ENCODE data around the gene SUGCT. TPM values are rescaled to one million over a fixed set of nuclear protein-coding genes. Genes with fewer than 3 reads are reported as not detected.

The SUGCT gene
- total RNA-seq, 2 experiments from 2014 or later, result not detected

DNA sequence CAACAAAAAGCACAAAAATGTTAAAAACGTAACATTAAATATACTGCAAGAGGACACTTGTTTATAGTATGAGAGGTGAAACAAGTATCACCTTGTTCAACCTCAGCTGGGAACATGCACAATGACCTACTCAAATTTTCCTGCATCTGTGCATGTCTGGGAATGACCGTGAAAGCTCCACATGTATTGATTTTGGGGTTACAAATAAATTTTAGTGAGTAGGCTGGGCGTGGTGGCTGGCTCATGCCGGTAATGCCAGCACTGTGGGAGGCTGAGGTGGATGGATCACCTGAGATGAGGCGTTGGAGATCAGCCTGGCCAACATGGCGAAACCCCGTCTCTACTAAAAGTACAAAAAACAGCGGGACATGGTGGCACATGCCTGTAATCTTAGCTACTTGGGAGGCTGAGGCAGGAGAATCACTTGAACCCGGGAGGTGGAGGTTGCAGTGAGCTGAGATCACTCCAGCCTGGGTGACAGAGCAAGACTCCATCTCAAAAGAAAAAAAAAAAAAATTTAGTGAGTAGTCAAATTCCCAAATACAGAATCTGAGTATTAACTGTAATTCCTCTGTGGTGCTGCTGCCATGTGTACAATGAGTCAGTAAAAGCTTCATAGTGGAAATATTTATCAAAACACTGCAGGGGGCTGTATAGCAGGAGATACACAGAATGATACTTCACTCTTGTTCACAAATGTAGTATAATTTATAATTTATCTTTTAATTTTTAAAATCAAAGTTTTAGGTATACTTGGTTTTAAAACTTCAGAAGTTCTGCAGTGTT is 41.1 kb downstream of the SUGCT start:
- H2AFZ ChIP-seq (ENCODE audit: low read length), result no peak overlapping the region
- no TSS peak for BruUV-seq (replicated peaks)
- no peak for DNase-seq (ENCODE audit: low spot score)
- no peak overlapping the region for H3K27ac ChIP-seq (ENCODE audit: low read depth, low read length, poor library complexity, severe bottlenecking)
- H3K79me2 ChIP-seq (ENCODE audit: insufficient read depth, low read depth, low read length), result no peaks in the 10 kb centered on the region
- TF ChIP-seq, protein P1, sequence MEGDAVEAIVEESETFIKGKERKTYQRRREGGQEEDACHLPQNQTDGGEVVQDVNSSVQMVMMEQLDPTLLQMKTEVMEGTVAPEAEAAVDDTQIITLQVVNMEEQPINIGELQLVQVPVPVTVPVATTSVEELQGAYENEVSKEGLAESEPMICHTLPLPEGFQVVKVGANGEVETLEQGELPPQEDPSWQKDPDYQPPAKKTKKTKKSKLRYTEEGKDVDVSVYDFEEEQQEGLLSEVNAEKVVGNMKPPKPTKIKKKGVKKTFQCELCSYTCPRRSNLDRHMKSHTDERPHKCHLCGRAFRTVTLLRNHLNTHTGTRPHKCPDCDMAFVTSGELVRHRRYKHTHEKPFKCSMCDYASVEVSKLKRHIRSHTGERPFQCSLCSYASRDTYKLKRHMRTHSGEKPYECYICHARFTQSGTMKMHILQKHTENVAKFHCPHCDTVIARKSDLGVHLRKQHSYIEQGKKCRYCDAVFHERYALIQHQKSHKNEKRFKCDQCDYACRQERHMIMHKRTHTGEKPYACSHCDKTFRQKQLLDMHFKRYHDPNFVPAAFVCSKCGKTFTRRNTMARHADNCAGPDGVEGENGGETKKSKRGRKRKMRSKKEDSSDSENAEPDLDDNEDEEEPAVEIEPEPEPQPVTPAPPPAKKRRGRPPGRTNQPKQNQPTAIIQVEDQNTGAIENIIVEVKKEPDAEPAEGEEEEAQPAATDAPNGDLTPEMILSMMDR (conservative IDR thresholded peaks at IDR 0.05; ENCODE audit: low read length), result no peak
- no peak for TF ChIP-seq EZH2phosphoT487 (IDR thresholded peaks at IDR 0.05; ENCODE audit: borderline replicate concordance, low read depth, low read length)
- H3K9me2 ChIP-seq (ENCODE audit: insufficient read depth, low read length), result no peaks in the 10 kb centered on the region
- H3K4me2 ChIP-seq (ENCODE audit: low read length), result no peak overlapping the region
- no peaks in the 10 kb centered on the region for H4K20me1 ChIP-seq (ENCODE audit: insufficient read depth, low read length)
- H3K36me3 ChIP-seq (ENCODE audit: insufficient read depth, low read length), result no peaks in the 10 kb centered on the region
- ChIA-PET CTCF (ENCODE audit: unreplicated experiment) (no interaction called here), POLR2A (no interaction called here)
- H3K9me3 ChIP-seq (ENCODE audit: low read length), result no peaks in the 10 kb centered on the region
- intact Hi-C loops (cut with micrococcal nuclease; ENCODE audit: unreplicated experiment), result no loop called here
- H3K4me1 ChIP-seq (ENCODE audit: insufficient read depth, low read length, poor library complexity, severe bottlenecking), result no peaks in the 10 kb centered on the region
- H3K4me3 ChIP-seq (ENCODE audit: low read depth, low read length, poor library complexity, severe bottlenecking), result no peak overlapping the region

DNA sequence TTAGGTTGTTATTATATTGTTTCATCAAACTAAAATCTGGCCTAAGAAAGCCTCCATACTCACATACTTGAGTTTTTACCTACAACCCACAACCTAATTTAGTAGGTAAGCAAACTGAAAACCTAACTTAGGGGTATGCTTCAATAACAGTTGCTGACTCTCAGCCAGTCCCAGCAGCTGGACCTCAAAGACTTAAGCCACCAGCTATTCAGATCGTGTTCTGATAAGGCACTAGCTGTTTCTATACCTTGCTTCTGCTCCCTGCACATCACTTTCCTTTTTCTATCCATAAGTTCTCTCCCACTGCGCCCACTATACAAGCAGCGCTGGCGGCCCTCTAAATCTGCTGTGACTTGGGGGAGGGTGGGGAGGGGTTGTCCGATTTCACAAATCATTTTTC is 42.3 kb downstream of the SUGCT start:
- TF ChIP-seq EZH2phosphoT487 (IDR thresholded peaks at IDR 0.05; ENCODE audit: borderline replicate concordance, low read depth, low read length), result no peak
- TF ChIP-seq, protein P1 (conservative IDR thresholded peaks at IDR 0.05; ENCODE audit: low read length), result no peak
- no peaks in the 10 kb centered on the region for H3K9me3 ChIP-seq (ENCODE audit: low read length)
- ChIA-PET POLR2A (interaction anchor here (2.1 kb wide), 1 partner anchor 10 kb away, joined by 5 read pairs; no protein-coding TSS in a partner anchor), CTCF (ENCODE audit: unreplicated experiment) (no interaction called here)
- H3K4me2 ChIP-seq (ENCODE audit: low read length), result no peak overlapping the region
- no peaks in the 10 kb centered on the region for H3K79me2 ChIP-seq (ENCODE audit: insufficient read depth, low read depth, low read length)
- intact Hi-C loops (cut with micrococcal nuclease; ENCODE audit: unreplicated experiment), result no loop called here
- H4K20me1 ChIP-seq (ENCODE audit: insufficient read depth, low read length), result no peaks in the 10 kb centered on the region
- no TSS peak for BruUV-seq (replicated peaks)
- DNase-seq (ENCODE audit: low spot score), result no peak
- H2AFZ ChIP-seq (ENCODE audit: low read length), result no peak overlapping the region
- no peaks in the 10 kb centered on the region for H3K4me1 ChIP-seq (ENCODE audit: insufficient read depth, low read length, poor library complexity, severe bottlenecking)
- no peak overlapping the region for H3K27ac ChIP-seq (ENCODE audit: low read depth, low read length, poor library complexity, severe bottlenecking)
- H3K4me3 ChIP-seq (ENCODE audit: low read depth, low read length, poor library complexity, severe bottlenecking), result no peak overlapping the region
- H3K36me3 ChIP-seq (ENCODE audit: insufficient read depth, low read length), result no peaks in the 10 kb centered on the region
- no peaks in the 10 kb centered on the region for H3K9me2 ChIP-seq (ENCODE audit: insufficient read depth, low read length)

- no peak overlapping the region for H3K4me2 ChIP-seq (ENCODE audit: low read length)
- no peak overlapping the region for H3K27ac ChIP-seq (ENCODE audit: low read depth, low read length, poor library complexity, severe bottlenecking)
- intact Hi-C loops (cut with micrococcal nuclease; ENCODE audit: unreplicated experiment), result no loop called here
- no TSS peak for BruUV-seq (replicated peaks)
- H3K9me3 ChIP-seq (ENCODE audit: low read length), result no peaks in the 10 kb centered on the region
- DNase-seq (ENCODE audit: low spot score), result no peak
- no peak overlapping the region for H3K4me3 ChIP-seq (ENCODE audit: low read depth, low read length, poor library complexity, severe bottlenecking)
- CTCF ChIA-PET (ENCODE audit: unreplicated experiment), result no interaction called here
- no peak overlapping the region for H2AFZ ChIP-seq (ENCODE audit: low read length)
- H3K79me2 ChIP-seq (ENCODE audit: insufficient read depth, low read depth, low read length), result no peaks in the 10 kb centered on the region
- H3K36me3 ChIP-seq (ENCODE audit: insufficient read depth, low read length), result no peaks in the 10 kb centered on the region
- H3K9me2 ChIP-seq (ENCODE audit: insufficient read depth, low read length), result no peaks in the 10 kb centered on the region
- H4K20me1 ChIP-seq (ENCODE audit: insufficient read depth, low read length), result no peaks in the 10 kb centered on the region
- TF ChIP-seq EZH2phosphoT487 (IDR thresholded peaks at IDR 0.05; ENCODE audit: borderline replicate concordance, low read depth, low read length), result no peak
- TF ChIP-seq, protein P1 (conservative IDR thresholded peaks at IDR 0.05; ENCODE audit: low read length), result no peak
- no peaks in the 10 kb centered on the region for H3K4me1 ChIP-seq (ENCODE audit: insufficient read depth, low read length, poor library complexity, severe bottlenecking)
- POLR2A ChIA-PET, result no interaction called here
Measured at GRCh38 chr7:40182452-40182851, 47.6 kb downstream of the SUGCT start.

Data from OCI-LY7 (cell line).